Fibroblast of skin of left quadriceps (primary cell): ENCODE data around the gene GSPT1.
"Not testable (repeated sequence)": the region's sequence is repeated elsewhere in the genome, so short reads cannot be mapped to it uniquely, and the experiment has no call there.

Source experiments
- DNase-seq, 2 experiments: peaks; one replicate each; pipeline ENCODE4 v3.0.0-alpha.2; 2013; ENCODE audit warnings: low read depth in 2 of 2

The GSPT1 gene

GRCh38 chr16:11915644-11916523 lies at the start of gene GSPT1:
Gene GSPT1 (minus strand): TSS chr16:11915956. CDS start chr16:11915720, 236 bp downstream.
- peak; percentile 96 for DNase-seq

- DNase-seq, result no peak
These were observed 49.2 kb upstream of the GSPT1 start, which contains the start of gene TNFRSF17 for GRCh38 chr16:11964761-11965551. Gene TNFRSF17 (plus strand): TSS chr16:11965210. CDS start chr16:11965325, 115 bp downstream.

- no peak for DNase-seq
These were observed 48.0 kb upstream of the GSPT1 start for GRCh38 chr16:11963706-11964105.

GRCh38 chr16:11962978-11963377 lies 47.2 kb upstream of the GSPT1 start:
- DNase-seq, result not testable (repeated sequence)

DNA sequence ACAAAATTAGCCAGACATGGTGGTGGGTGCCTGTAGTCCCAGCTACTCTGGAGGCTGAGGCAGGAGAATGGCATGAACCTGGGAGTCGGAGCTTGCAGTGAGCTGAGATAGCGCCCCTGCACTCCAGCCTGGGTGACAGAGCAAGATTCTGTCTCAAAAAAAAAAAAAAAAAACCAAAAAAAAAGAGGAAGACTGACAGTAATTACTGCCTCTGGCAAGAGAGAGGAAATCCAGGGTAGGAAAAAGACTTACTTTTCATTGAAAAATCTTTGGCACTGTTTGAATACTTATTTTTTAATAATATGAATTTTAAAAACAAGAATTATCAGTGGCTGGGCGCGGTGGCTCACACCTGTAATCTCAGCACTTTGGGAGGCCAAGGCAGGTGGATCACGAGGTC lies 46.7 kb upstream of the GSPT1 start:
- not testable (repeated sequence) for DNase-seq

GRCh38 chr16:11957591-11958395 lies 42.0 kb upstream of the GSPT1 start:
- no peak for DNase-seq

- DNase-seq, result no peak
These were observed 40.8 kb upstream of the GSPT1 start for GRCh38 chr16:11956558-11956957.

- peak; percentile 96 to 97 for DNase-seq
These were observed 40.0 kb upstream of the GSPT1 start for GRCh38 chr16:11955713-11956123.

- not testable (repeated sequence) for DNase-seq
These were observed 37.8 kb upstream of the GSPT1 start for GRCh38 chr16:11953576-11953975.

- no peak for DNase-seq
These were observed 34.6 kb upstream of the GSPT1 start for GRCh38 chr16:11950388-11950787.

- DNase-seq, result peak; percentile 24 to 34
These were observed 33.8 kb upstream of the GSPT1 start for GRCh38 chr16:11949527-11949926.

GRCh38 chr16:11948819-11949218 lies 33.1 kb upstream of the GSPT1 start:
- DNase-seq, result no peak

DNA sequence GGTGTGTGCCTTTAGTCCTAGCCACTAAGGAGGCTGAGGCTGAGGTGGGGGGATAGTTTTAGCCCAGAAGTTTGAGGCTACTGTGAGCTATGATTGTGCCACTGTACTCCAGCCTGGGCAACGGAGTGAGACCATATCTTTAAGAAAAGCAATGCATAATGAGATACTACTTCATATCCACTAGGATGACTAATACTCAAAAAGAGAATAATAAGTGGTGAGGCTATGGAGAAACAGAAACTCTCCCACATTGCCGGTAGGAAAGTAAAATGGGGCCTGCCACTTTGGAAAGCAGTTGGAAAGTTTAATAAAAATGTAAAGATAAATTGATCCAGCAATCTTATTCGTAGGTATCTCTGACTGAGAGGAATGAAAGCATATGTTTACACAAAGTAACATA lies 30.7 kb upstream of the GSPT1 start:
- DNase-seq, result no peak

DNA sequence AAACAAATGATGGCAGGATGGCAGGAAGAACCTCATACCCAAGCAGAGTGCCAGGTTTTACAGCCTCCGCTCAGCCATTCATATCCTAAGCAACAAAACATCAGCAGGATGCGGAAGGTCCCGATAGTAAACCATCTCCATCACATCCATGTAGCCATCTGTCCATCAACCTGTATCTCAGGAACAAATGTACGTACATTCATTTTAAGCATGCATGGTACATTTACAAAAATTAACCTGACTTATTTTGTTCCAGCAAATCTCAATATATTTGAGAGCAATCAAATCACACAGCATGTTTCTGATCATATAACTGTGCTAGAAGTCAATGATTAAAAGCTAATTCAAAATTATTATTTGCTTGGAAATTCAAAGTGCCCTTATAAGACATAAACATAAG lies 26.2 kb upstream of the GSPT1 start, which contains the start of gene NPIPB2:
NPIPB2 (minus strand) TSS at position 101 of the 400 bp plus-strand sequence; CDS start at position 101, 0 bp downstream.
- DNase-seq, result not testable (repeated sequence)

GRCh38 chr16:11927350-11927749 lies 11.6 kb upstream of the GSPT1 start:
- not testable (repeated sequence) for DNase-seq

- DNase-seq, result not testable (repeated sequence)
These were observed 8.3 kb upstream of the GSPT1 start for GRCh38 chr16:11924046-11924445.

DNA sequence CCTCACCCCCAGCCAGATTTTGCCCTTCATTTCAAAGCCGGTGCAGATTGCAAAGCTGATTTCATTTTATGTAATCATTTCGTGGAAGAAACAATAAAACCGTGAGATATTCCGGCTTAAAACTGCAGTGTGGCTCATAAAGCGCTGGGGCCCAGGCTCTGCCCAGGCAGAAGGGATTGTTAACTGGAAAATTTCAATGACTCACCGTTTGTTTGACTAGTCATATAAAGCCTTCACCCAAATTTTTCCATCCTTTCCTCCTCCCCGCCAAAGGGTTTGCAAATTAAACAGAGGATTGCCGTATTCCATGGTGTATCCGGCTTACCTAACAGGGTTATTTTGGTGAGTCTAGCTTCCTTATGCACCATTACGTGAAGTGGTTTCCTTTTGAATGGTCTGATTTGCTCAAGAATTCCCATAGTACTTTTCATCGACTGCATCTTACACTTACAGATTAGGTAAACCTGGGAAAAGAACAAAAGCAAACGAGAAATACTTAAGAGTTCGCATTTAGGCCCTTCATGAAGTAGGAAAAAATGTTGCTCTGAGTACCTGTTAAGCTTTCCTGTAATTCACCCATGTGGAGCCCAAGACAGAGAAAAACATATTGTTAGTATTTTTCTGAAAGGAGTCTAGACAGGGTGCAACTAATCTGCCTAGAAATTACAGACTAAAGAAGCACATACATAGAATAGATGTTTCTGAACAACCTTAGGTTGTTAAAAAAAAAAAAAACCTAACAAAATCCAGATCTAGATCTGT lies 949 bp upstream of the GSPT1 start:
- DNase-seq, result no peak

GRCh38 chr16:11915114-11915643 lies 577 bp downstream of the GSPT1 start:
- no peak for DNase-seq

GRCh38 chr16:11914210-11915113 lies 1.3 kb downstream of the GSPT1 start:
- no peak for DNase-seq
